ENCODE data around the gene PTPRC.

Gene PTPRC, protein sequence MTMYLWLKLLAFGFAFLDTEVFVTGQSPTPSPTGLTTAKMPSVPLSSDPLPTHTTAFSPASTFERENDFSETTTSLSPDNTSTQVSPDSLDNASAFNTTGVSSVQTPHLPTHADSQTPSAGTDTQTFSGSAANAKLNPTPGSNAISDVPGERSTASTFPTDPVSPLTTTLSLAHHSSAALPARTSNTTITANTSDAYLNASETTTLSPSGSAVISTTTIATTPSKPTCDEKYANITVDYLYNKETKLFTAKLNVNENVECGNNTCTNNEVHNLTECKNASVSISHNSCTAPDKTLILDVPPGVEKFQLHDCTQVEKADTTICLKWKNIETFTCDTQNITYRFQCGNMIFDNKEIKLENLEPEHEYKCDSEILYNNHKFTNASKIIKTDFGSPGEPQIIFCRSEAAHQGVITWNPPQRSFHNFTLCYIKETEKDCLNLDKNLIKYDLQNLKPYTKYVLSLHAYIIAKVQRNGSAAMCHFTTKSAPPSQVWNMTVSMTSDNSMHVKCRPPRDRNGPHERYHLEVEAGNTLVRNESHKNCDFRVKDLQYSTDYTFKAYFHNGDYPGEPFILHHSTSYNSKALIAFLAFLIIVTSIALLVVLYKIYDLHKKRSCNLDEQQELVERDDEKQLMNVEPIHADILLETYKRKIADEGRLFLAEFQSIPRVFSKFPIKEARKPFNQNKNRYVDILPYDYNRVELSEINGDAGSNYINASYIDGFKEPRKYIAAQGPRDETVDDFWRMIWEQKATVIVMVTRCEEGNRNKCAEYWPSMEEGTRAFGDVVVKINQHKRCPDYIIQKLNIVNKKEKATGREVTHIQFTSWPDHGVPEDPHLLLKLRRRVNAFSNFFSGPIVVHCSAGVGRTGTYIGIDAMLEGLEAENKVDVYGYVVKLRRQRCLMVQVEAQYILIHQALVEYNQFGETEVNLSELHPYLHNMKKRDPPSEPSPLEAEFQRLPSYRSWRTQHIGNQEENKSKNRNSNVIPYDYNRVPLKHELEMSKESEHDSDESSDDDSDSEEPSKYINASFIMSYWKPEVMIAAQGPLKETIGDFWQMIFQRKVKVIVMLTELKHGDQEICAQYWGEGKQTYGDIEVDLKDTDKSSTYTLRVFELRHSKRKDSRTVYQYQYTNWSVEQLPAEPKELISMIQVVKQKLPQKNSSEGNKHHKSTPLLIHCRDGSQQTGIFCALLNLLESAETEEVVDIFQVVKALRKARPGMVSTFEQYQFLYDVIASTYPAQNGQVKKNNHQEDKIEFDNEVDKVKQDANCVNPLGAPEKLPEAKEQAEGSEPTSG (N-terminal part only)

DNA sequence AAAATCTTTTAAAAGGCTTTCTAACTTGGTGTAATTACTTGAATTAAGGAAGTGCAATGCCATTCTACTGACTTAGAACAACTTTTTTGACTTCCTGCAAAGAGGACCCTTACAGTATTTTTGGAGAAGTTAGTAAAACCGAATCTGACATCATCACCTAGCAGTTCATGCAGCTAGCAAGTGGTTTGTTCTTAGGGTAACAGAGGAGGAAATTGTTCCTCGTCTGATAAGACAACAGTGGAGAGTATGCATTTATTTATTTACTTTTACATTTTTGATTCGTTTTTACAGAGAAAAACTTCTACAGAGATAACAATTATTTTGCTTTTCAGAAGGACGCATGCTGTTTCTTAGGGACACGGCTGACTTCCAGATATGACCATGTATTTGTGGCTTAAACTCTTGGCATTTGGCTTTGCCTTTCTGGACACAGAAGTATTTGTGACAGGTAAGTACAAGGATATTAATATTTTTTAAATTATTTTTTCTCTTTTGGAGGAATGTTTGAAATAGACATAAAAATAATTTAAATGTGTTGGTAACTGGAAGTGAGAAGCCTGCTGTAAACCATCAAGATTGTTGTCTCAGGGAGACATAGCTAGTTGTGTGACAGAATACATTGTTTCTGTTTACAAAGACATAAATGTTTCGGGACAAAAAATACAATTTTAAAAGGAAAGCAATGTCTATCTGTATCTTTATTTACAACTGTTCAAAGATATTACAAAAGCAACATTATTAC is at the start of gene PTPRC:
PTPRC (plus strand) TSS at position 147 of the 742 bp plus-strand sequence; CDS start at position 376, 229 bp downstream.
- H3K4me3 ChIP-seq (replicated peaks in 1 of 2; ENCODE audit: low read depth in 2 of 2, low read length in 2 of 2), result no peak within 1 kb of the TSS
- no peak for DNase-seq (ENCODE audit: low read depth in 2 of 2)
- TF ChIP-seq, protein P1, sequence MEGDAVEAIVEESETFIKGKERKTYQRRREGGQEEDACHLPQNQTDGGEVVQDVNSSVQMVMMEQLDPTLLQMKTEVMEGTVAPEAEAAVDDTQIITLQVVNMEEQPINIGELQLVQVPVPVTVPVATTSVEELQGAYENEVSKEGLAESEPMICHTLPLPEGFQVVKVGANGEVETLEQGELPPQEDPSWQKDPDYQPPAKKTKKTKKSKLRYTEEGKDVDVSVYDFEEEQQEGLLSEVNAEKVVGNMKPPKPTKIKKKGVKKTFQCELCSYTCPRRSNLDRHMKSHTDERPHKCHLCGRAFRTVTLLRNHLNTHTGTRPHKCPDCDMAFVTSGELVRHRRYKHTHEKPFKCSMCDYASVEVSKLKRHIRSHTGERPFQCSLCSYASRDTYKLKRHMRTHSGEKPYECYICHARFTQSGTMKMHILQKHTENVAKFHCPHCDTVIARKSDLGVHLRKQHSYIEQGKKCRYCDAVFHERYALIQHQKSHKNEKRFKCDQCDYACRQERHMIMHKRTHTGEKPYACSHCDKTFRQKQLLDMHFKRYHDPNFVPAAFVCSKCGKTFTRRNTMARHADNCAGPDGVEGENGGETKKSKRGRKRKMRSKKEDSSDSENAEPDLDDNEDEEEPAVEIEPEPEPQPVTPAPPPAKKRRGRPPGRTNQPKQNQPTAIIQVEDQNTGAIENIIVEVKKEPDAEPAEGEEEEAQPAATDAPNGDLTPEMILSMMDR (IDR thresholded peaks at IDR 0.05; ENCODE audit: low read depth, low read length), result no peak

DNA sequence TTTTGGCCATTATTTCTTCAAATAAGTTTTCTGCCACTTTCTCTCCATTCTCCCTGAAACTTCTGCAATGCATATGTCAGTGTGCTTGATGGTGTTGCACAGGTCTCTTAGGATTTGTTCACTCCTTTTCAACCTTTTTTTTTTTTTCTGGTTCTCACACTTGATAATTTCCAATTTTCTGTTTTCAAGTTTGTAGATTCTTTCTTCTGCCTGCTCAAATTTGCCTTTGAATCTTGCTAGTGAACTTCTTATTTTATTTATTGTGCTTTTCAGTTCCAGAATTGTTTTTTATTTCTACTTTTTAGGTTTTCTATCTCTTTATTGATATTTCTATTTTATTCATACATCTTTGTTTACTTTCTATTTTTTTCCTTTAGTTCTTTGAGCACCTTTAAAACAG is 48.4 kb upstream of the PTPRC start:
- DNase-seq (ENCODE audit: low read depth in 2 of 2), result no peak
- TF ChIP-seq, protein P1 (IDR thresholded peaks at IDR 0.05; ENCODE audit: low read depth, low read length), result no peak
- H3K4me3 ChIP-seq (replicated peaks in 1 of 2; ENCODE audit: low read depth in 2 of 2, low read length in 2 of 2), result no peak overlapping the region

DNA sequence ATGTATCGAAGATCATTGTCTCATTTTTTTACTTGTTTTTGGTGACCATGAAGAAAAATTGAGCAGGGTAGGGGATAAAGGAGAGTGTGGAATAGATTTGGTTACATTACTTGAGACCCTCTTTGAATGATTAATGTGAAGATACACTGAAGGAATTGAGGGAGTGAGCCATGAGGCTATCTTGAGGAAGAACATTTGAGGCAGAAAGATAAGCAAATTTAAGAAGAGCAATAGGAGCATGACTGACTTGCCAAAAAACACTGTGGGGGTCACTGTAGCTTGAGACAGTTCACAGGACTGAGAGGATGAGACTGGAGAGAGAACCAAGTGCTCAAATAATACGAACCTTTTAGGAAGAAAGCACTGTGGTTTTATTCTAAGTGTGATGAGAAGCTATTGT is 43.1 kb upstream of the PTPRC start:
- no peak overlapping the region for H3K4me3 ChIP-seq (replicated peaks in 1 of 2; ENCODE audit: low read depth in 2 of 2, low read length in 2 of 2)
- DNase-seq (ENCODE audit: low read depth in 2 of 2), result no peak
- TF ChIP-seq, protein P1 (IDR thresholded peaks at IDR 0.05; ENCODE audit: low read depth, low read length), result no peak

DNA sequence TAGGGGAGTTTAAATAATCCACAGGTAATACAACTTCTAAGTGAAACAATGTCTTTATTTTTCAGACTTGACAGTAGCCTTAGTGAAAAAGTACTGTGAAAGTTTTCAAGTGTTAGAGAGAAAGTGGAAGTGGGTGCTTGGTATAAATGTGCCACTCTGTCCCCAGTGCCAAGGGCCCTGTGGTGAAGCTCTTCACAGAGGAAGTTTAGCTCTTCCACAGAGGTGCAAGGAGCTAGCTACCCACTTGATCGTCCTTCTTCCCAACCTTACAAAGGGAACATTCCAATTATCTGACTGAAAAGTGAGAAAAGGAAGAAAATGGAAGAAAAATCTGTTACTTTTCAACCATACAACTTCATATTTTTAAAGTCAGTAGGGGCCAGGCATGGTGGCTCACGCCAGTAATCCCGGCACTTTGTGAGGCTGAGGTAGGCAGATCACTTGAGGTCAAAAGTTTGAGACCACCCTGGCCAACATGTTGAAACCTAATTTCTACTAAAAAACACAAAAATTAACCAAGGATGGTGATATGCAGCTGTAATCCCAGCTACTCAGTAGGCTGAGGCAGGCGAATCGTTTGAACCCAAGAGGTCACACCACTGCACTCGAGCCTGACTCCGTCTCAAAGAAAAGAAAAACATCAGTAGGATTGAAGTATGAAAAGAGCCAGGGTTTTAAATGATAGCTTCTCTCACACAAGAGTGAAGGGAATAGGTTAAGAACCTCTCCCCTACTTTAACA is 41.0 kb upstream of the PTPRC start:
- no peak for DNase-seq (ENCODE audit: low read depth in 2 of 2)
- TF ChIP-seq, protein P1 (IDR thresholded peaks at IDR 0.05; ENCODE audit: low read depth, low read length), result no peak
- H3K4me3 ChIP-seq (replicated peaks in 1 of 2; ENCODE audit: low read depth in 2 of 2, low read length in 2 of 2), result no peak overlapping the region

DNA sequence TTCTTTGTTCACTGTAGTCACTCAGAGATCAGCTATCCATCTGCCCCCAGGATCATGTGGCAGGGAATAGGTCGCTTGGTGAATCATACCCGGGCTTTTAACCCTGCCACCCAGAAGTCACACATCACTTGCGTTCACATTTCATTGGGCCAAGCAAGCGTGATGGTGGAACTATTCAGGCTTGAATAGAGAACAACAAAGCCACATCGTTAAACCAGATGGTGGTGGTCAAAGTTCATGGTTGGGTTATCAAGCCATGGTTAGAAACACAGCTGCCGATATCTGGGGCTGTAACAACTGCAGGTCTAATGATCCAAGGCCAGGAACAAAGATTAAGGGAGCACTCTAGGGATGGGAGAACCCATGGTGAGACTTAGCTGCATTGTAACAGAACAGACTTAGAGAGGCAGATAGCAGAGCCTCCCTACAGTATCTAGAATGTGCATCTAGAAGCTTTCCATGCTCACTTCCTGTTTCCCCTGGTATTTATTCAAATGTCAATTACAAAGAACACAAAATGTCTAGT is 40.0 kb upstream of the PTPRC start:
- TF ChIP-seq, protein P1 (IDR thresholded peaks at IDR 0.05; ENCODE audit: low read depth, low read length), result no peak
- H3K4me3 ChIP-seq (replicated peaks in 1 of 2; ENCODE audit: low read depth in 2 of 2, low read length in 2 of 2), result no peak overlapping the region
- no peak for DNase-seq (ENCODE audit: low read depth in 2 of 2)

Measured in cardiac fibroblast (primary cell).